ENCODE measurements around the gene CNIH1. TPM values are rescaled to one million over a fixed set of nuclear protein-coding genes. Genes with fewer than 3 reads are reported as not detected.

CNIH1 gene
- total RNA-seq, 4 donors from 2014 or later: 48.9 to 137 (median 99.3) TPM

GRCh38 chr14:54377501-54377900 is 63.7 kb downstream of the CNIH1 start:
- H3K4me1 ChIP-seq: peaks cover 2% of the 10 kb centered on the region
- H3K27ac ChIP-seq: no peak overlapping the region
- no peak overlapping the region for H3K4me3 ChIP-seq
- no peaks in the 10 kb centered on the region for H3K9me3 ChIP-seq
- no peaks in the 10 kb centered on the region for H3K36me3 ChIP-seq
- H3K27me3 ChIP-seq: no peaks in the 10 kb centered on the region
- DNase-seq (ENCODE audit: low spot score in 2 of 2): no peak
- WGBS: 48% methylated on average over 7 of the region's 7 CpGs
- TF ChIP-seq, protein P1, sequence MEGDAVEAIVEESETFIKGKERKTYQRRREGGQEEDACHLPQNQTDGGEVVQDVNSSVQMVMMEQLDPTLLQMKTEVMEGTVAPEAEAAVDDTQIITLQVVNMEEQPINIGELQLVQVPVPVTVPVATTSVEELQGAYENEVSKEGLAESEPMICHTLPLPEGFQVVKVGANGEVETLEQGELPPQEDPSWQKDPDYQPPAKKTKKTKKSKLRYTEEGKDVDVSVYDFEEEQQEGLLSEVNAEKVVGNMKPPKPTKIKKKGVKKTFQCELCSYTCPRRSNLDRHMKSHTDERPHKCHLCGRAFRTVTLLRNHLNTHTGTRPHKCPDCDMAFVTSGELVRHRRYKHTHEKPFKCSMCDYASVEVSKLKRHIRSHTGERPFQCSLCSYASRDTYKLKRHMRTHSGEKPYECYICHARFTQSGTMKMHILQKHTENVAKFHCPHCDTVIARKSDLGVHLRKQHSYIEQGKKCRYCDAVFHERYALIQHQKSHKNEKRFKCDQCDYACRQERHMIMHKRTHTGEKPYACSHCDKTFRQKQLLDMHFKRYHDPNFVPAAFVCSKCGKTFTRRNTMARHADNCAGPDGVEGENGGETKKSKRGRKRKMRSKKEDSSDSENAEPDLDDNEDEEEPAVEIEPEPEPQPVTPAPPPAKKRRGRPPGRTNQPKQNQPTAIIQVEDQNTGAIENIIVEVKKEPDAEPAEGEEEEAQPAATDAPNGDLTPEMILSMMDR (IDR thresholded peaks at IDR 0.05): no peak
- no peak for TF ChIP-seq POLR2A (IDR thresholded peaks at IDR 0.05)
- no peak for TF ChIP-seq EP300 (IDR thresholded peaks at IDR 0.05)
- no peak for TF ChIP-seq POLR2AphosphoS5 (IDR thresholded peaks at IDR 0.05)

DNA sequence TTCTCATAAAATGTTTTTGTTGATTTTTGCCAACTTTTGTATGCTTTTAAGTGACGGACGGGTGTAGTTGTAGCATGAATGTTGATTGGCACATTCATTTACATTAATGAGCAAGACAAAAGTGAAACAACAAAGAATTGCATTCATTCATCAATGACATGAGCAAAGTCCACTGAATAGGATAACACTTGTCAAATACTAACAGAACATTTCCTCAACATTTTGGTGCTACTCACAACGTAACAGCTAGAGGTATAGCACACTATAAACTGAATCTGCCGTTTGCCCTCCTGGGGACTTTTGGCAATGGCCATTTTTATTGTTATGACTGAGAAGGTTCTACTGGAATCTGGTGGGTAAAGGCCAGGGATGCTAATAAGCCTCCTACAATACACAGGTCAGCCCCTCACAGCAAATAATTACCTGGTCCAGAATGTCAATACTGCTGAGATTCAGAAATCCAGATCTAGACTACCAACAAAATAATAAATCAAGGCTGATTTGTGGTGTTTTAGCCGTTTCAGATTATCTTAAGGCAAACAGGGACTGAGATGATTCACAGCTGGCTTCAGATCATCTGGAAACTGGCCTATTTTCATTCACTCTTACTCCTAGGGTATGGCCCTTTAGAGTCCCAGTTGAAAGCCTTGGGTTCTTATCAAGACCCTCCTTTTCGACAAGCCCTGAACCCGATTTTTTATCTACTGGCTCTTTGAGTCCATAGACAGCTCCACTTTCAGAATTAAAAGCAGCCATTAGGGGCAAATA is 66.9 kb downstream of the CNIH1 start:
- Histone ChIP-seq H3K27me3 (no peaks in the 10 kb centered on the region), H3K9me3 (no peaks in the 10 kb centered on the region), H3K4me1 (peaks cover 5% of the 10 kb centered on the region), H3K27ac (no peak overlapping the region), H3K4me3 (no peak overlapping the region), H3K36me3 (no peaks in the 10 kb centered on the region)
- WGBS: 77% methylated on average over 7 of the region's 7 CpGs
- DNase-seq (ENCODE audit: low spot score in 2 of 2): no peak
- TF ChIP-seq EP300 (IDR thresholded peaks at IDR 0.05) (no peak), POLR2AphosphoS5 (IDR thresholded peaks at IDR 0.05) (no peak), POLR2A (IDR thresholded peaks at IDR 0.05) (no peak)
- TF ChIP-seq, protein P1 (IDR thresholded peaks at IDR 0.05): no peak

Other genes with a start within 250 kb of the CNIH1 start
- gene CDKN3, start 44.4 kb downstream of the CNIH1 start, total RNA-seq: 1 to 10 TPM in 3 of 4 donors, not detected in 1; 4.9 to 8.0 (median 7.5) TPM
- 10 to 100 TPM; 24.1 to 44.3 (median 26.6) TPM for gene GMFB, start 47.6 kb upstream of the CNIH1 start, total RNA-seq
- gene CGRRF1, start 68.5 kb upstream of the CNIH1 start, total RNA-seq: 10 to 100 TPM in 2 of 4 donors, 1 to 10 TPM in 2; 5.6 to 12.1 (median 9.2) TPM
- 10 to 100 TPM in 2 of 4 donors, 1 to 10 TPM in 2; 7.7 to 26.6 (median 9.7) TPM for gene SAMD4A, start 125.8 kb upstream of the CNIH1 start, total RNA-seq

All from suprapubic skin (tissue), 4 donors.